CD4-positive, alpha-beta T cell treated with Interleukin-15 for 4 hours (primary cell): Measurements from ENCODE around the gene ZNF512.

Experiments
- DNase-seq: peaks from one replicate; pipeline ENCODE4 v3.0.0-alpha.2; 2020; ENCODE audit warnings: low spot score

ZNF512 gene

DNA sequence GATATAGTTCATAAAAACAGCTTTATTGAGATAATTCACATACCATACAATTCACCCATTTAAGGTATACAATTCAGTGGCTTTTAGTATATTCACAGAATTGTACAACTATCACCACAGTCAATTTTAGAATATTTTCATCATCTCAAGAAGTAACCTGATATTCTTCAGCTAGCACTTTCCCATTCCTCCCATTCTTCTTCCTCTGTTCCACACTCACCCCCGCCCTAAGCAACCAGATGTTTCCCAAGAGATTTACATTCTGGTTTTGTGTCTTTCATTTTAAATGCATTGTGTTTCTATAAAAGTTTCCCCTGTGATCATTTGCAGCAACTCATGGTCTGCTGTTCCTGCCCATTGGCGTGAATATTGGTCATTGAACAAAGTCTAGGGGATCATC is 51.4 kb downstream of the ZNF512 start:
- no peak for DNase-seq

DNA sequence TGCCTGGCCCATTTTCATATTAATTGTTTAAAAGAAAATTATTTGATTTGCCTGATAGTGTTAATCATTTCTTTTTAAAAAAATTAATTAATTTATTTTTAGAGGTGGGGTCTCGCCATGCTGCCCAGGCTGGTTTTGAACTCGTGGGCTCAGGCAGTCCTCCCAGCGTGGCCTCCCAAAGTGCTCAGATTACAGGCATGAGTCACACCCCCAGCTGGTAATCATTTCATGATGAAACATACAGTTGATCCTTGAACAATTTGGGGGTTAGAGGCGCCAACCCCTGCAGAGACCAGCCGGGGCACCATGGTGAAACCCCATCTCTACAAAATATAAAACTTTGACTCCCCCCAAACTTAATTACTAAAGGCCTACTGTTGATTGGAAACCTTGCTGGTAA is 53.9 kb downstream of the ZNF512 start:
- no peak for DNase-seq

DNA sequence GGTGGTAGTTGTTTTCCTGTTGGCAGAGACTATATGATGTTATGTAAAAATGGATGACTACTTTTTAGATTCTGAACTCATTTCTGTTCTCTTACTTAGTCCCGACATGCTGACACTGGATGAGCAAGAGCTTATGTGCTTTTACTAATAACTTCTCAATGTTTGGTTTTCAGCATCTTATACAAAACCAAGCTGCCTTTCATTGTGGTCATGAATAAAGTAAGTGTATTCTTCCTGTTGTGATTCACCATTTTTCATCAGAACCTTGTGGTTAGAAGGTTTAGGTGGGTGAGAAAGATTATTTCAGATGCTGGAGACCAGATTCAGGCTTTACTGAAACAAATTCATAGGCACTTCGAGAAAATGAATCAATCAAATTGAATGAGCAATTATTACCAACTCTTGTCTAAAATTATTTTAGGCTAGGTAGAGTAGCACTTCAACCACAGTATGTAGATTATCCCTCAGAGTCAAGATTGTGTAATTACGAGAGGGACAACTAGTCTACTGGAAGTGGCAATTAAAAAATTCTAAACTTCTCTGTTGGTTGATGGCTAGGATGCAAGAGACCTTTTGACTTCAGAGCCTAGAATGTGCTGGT is 55.3 kb downstream of the ZNF512 start:
- peak; percentile 52 for DNase-seq

- DNase-seq, result no peak
Measured at GRCh38 chr2:27638709-27639108, 55.9 kb downstream of the ZNF512 start.

DNA sequence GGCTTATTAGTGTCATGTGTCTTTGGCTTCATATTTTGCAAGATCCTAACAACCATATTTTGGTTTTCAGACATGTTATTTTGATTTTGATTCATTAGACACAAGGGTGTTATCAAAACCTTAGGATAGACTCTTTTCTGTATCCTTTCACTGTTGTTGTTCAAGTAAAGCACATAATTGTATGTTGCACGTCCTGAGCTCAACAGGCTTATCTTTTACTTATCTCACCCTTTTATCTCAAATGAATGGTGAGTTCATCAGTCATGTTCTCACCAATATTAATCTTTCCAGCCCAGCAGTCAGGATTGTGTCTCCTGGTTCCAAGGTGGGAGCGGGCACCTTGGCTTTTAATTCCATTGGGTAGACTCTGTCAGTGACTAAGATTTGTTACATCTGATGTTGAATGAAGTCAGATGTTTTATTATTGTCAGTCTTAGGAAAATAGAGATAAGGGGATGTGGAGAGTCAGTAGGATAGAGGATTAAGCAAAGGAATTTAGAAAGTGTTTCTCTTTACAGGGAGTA is 57.9 kb downstream of the ZNF512 start:
- DNase-seq, result no peak

- DNase-seq, result no peak
Measured at GRCh38 chr2:27645197-27645596, 62.4 kb downstream of the ZNF512 start.

- DNase-seq, result no peak
Measured at GRCh38 chr2:27647289-27647688, 64.4 kb downstream of the ZNF512 start.

DNA sequence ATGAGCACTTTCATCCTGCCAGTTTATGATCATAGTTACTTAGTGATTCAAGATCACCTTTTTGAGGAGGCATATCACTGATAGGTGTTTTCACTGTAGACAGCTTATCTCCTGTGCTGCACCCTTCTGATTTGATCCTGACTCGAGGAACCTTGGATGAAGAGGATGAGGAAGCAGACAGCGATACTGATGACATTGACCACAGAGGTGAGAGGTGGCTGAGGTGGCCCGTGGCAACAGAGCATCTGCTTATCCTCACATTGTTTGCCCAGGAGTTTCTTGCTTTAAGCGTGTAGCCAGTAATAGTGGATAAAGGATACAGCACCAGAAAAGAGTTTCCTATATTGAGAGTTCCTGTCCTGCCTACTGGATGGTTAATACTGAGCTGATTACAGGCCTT is 64.9 kb downstream of the ZNF512 start:
- no peak for DNase-seq

DNA sequence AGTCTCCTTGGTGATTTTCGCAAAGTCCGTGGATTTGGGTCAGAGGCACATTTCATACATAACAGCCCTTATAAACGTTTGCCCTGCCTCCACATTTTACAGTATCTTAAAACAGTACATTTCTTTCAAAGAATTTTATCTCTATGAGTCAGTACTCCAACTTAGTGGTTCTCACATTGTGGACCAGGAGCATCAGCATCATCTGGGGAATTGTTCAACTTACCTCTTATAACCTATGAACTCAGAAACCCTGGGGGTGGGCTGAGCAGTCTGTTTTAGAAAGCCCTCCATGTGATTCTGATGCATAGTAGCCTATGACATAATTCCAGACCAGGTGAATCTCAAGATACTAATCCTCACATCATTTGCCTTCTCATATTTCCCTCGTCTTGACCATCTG is 68.2 kb downstream of the ZNF512 start:
- no peak for DNase-seq

DNA sequence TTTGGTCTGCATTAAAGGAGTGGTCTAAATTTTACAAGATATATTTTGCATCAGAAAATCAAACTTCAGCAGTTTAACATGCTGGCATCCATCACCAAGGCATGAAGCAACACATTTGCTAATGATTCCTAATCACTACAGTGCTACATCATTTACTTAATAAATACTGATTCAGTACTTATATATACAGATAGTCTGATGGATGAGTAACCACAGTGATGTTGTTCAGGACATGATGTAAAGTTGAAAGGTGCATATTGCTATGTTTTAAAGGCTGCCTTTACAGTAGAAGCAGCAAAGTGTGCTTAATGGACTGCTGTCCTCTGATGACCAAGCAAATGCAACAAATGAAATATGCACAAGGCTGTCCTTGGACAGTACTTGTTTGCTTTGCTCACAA is 69.5 kb downstream of the ZNF512 start:
- DNase-seq, result no peak

DNA sequence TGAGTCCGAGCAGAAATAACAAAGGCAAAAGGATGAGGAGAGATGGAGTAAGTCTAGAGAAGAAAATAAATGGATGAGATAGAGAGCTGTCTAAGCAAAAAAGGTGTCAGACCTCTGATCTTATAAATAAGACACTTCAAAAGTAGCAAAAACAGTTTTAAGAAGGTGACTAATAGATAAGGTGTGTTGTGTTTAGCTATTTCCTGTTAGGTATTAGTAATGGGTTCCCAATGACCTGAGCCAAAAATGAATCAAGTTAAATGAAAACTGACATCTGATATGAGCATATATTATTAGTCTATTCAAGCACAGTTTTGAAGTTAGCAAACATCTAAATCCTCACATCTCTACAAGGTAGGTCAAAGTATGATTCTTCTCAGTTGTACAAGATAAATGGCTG is 69.9 kb downstream of the ZNF512 start:
- DNase-seq, result no peak

GRCh38 chr2:27653397-27653796 is 70.6 kb downstream of the ZNF512 start:
- DNase-seq, result no peak

DNA sequence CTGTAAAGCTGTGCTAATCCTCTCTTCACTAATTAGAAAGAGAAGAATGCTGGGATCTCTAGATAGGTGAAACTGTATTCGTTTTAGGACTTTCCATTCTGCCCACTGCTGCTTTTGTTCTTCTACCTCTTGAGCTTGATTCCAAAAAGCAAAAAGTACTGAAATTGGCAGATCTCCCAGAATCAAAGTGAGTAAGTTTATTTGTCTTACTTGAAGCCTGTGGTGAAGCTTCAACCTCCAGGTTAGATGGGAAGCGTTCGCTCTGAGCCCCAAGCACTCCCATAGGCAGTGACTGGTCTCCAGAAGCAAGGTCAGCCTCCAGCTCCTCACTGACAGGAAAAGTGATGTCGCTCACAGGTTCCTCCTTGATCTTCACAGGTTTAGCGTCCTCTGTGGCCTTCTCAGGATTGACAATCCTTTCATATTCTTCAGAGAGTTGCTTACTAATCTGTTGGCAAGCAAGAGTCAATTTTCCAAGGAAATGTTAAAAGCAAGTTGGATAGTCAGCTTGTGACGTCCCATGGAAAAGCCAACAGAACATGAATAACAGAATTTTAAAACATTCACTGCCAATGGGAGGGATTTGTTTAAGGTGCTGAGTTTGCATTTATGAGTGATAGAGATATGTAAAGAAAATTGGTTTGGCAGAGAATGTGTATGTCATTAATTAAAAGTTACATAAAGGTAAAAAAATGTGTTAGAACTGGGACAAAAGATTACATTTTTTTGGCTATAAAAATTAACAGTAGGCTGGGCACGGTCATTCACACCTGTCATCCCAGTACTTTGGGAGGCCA is 72.5 kb downstream of the ZNF512 start:
- no peak for DNase-seq

DNA sequence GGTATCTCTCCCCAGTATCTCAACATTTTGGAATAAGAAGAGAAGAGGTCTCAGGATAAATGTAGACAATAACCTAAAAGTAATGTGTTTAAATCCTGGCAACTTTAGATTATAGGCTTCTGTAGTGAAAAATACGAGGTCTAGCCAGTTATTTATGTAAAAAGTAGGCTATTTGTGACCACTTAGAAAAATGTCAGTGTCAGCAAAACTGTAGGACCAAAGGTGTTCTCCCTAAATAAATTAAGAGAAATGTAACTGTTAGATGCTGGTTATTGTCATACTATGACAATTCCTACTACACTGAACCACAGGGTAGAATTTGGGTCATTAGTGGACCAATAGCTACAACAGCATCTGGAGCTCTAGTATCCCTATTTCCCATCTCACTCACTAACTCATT is 78.5 kb downstream of the ZNF512 start:
- DNase-seq, result no peak

DNA sequence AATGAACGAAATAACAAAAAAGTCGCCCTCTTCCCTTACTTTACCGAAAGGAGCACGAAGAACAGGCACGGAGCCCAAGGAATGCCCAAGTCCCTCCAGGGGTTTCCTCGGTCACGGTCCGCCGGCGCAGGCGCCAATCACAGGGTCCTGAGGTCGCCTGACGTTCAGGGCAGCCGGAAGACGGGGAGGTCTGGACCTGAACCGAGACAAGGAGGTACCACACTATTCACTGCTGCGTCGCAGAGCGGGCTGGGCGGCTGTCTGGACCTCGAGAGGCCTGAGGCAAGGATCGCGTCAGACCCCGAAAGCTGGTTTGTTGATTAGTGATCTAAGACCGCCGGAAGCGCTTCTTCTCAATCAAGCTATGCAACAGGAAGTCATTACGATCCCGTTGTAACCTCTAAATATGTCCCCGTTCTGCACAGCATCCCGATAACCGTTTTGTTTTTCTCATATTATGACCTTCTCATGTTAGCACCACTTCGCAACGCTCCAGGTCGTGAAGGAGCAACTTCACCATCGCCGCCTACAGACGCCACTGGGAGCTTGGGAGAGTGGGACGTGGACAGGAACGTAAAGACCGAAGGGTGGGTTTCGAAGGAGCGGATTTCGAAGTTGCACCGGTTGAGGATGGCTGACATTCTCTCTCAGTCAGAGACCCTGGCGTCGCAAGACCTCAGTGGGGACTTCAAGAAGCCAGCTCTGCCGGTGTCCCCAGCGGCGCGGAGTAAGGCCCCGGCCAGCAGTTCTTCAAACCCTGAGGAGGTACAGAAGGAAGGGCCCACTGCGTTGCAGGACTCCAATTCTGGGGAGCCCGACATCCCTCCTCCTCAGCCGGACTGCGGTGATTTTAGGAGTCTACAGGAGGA is 80.7 kb downstream of the ZNF512 start, which contains the start of the genes SLC4A1AP and SUPT7L:
TSS of gene SLC4A1AP (plus strand) at position 605 of the 869 bp plus-strand sequence. CDS start at position 631, 26 bp downstream.
TSS of gene SUPT7L (minus strand) at position 330 of the 869 bp plus-strand sequence. CDS start 1,422 bp downstream, outside the sequence.
- DNase-seq, result peak; percentile 72

GRCh38 chr2:27664154-27664574 is 81.3 kb downstream of the ZNF512 start:
- no peak for DNase-seq

- DNase-seq, result no peak
Measured at GRCh38 chr2:27664622-27665363, 82.0 kb downstream of the ZNF512 start.

- DNase-seq, result no peak
Measured at GRCh38 chr2:27667446-27667845, 84.6 kb downstream of the ZNF512 start.

DNA sequence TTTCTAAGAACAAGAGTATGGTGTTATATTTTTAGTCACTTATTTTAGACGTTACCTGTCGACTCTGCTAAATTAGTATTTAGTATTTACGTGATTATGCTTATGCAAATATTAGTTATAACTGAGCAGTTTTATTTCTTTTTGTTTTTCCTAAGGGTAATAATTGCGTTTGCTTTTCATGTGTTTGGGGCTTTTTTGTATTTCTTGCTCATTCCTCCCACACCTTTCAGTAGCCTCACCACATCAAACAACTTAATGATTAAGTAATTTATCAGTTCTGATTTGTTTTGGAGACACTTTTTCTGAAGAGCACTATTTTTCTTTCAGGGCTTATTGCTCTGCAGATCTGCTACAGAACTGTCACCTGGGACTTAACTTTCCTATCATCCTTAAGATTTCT is 88.4 kb downstream of the ZNF512 start:
- no peak for DNase-seq
